Muscle of arm (tissue), 12 donors: ENCODE measurements around the gene GOSR1. TPM values are rescaled to one million over a fixed set of nuclear protein-coding genes. Genes with fewer than 3 reads are reported as not detected.
A peak's percentile ranks its signal among the peaks of the same experiment; 100 is the strongest.
"Not testable (repeated sequence)": the region's sequence is repeated elsewhere in the genome, so short reads cannot be mapped to it uniquely, and the experiment has no call there.

ENCODE experiments used
- DNase-seq: peaks from one replicate; pipeline ENCODE4 v3.0.0-alpha.2; 2013
- polyA plus RNA-seq, 12 donors: library from polyadenylated mRNA; unstranded; fragments of 120-200 nt; gene quantifications; one replicate each; pipeline ENCODE4 v1.2.1, GENCODE V29; 2013; ENCODE audit not compliant: insufficient read length in 12 of 12

GOSR1 gene
- polyA plus RNA-seq, 12 donors: 18.9 to 41.6 (median 31.4) TPM; not detected in 1

- no peak for DNase-seq
These were observed 16.6 kb downstream of the GOSR1 start for GRCh38 chr17:30493780-30494179.

- no peak for DNase-seq
These were observed 18.4 kb downstream of the GOSR1 start for GRCh38 chr17:30495586-30495985.

GRCh38 chr17:30503558-30503957 lies 26.4 kb downstream of the GOSR1 start:
- DNase-seq: no peak

GRCh38 chr17:30505868-30506417 lies 28.7 kb downstream of the GOSR1 start:
- DNase-seq: no peak

- no peak for DNase-seq
These were observed 29.3 kb downstream of the GOSR1 start for GRCh38 chr17:30506481-30506880.

- DNase-seq: no peak
These were observed 36.1 kb downstream of the GOSR1 start for GRCh38 chr17:30513346-30513745.

- no peak for DNase-seq
These were observed 37.8 kb downstream of the GOSR1 start for GRCh38 chr17:30514895-30515596.

GRCh38 chr17:30517786-30518185 lies 40.6 kb downstream of the GOSR1 start:
- no peak for DNase-seq

GRCh38 chr17:30519166-30519565 lies 42.0 kb downstream of the GOSR1 start:
- no peak for DNase-seq

GRCh38 chr17:30519707-30520106 lies 42.5 kb downstream of the GOSR1 start:
- DNase-seq: peak; percentile 83

- peak; percentile 71 for DNase-seq
These were observed 43.2 kb downstream of the GOSR1 start for GRCh38 chr17:30520436-30520835.

GRCh38 chr17:30520882-30521281 lies 43.7 kb downstream of the GOSR1 start:
- DNase-seq: no peak

- DNase-seq: no peak
These were observed 44.6 kb downstream of the GOSR1 start for GRCh38 chr17:30521766-30522165.

GRCh38 chr17:30523236-30523635 lies 46.0 kb downstream of the GOSR1 start:
- not testable (repeated sequence) for DNase-seq

GRCh38 chr17:30524847-30525246 lies 47.6 kb downstream of the GOSR1 start:
- DNase-seq: peak; percentile 33

GRCh38 chr17:30526401-30526800 lies 49.2 kb downstream of the GOSR1 start:
- DNase-seq: no peak

- not testable (repeated sequence) for DNase-seq
These were observed 51.5 kb downstream of the GOSR1 start for GRCh38 chr17:30528701-30529100.

- DNase-seq: no peak
These were observed 53.3 kb downstream of the GOSR1 start for GRCh38 chr17:30530346-30531025.

- DNase-seq: no peak
These were observed 55.7 kb downstream of the GOSR1 start for GRCh38 chr17:30532871-30533270.

GRCh38 chr17:30534298-30534697 lies 57.1 kb downstream of the GOSR1 start:
- no peak for DNase-seq

- no peak for DNase-seq
These were observed 58.0 kb downstream of the GOSR1 start for GRCh38 chr17:30534938-30535921.

GRCh38 chr17:30536846-30537245 lies 59.6 kb downstream of the GOSR1 start:
- not testable (repeated sequence) for DNase-seq
